Suppressor macrophage treated with lipopolysaccharide for 1 hour (primary cell): ENCODE results near the gene LSAMP.

Source experiments
- DNase-seq, 3 donors: peaks; one replicate each; pipeline ENCODE4 v3.0.0-alpha.2; 2020 to 2022

Gene LSAMP

GRCh38 chr3:115927197-115927596 is 518.1 kb downstream of the LSAMP start:
- no peak for DNase-seq

GRCh38 chr3:115922681-115923347 is 522.5 kb downstream of the LSAMP start:
- no peak for DNase-seq

- no peak for DNase-seq
Observed at GRCh38 chr3:115921711-115922110, 523.6 kb downstream of the LSAMP start.

DNA sequence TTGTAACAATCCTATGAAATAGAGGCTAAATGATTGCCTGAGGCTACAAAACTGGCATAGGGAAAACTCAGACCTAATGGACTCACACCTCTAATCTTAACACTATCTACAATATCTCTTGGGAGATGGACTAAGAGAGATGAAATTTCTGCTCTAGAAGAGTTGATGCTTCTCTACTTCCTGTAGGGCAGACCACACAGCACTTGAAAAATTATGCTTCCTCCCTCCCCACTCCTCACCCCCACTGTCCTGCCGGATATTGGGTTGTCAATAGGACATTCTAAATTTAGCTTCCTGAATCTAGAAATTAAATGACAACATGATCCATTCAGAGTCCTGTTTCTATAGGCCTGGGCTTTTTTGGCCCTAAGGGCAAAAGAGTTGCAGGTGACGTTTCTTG is 526.4 kb downstream of the LSAMP start:
- no peak for DNase-seq

GRCh38 chr3:115916866-115917265 is 528.4 kb downstream of the LSAMP start:
- DNase-seq, result no peak

- no peak for DNase-seq
Observed at GRCh38 chr3:115915061-115915460, 530.2 kb downstream of the LSAMP start.

DNA sequence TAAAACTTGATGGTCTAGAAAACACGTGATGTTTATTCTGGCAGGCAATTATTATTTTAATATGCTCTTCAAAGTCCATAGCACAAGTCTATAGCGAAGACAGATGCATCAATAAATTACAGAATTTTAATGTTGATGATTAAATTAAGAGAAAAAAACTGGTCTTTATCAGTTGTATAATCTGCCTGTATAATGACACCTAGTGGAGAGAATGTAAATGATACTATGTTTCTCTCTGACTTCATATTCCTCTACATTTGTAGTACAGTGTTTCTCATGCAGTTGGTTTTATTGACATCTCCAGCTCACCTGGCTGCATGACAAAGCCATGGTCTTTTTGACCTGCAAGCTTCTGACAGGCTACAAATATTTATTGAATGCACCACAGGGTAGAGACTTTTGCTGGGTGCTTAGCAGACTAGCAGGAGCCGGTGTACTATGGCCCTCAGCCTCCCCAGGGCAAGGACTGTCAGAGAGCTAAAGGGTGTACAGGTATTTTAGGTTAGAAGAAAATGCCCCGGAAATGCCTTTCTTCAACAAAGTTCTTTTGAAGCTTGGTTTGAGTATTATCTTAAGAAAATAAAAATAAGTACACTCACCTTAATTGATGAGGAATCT is 532.1 kb downstream of the LSAMP start:
- no peak for DNase-seq

GRCh38 chr3:115912372-115912771 is 532.9 kb downstream of the LSAMP start:
- no peak for DNase-seq

DNA sequence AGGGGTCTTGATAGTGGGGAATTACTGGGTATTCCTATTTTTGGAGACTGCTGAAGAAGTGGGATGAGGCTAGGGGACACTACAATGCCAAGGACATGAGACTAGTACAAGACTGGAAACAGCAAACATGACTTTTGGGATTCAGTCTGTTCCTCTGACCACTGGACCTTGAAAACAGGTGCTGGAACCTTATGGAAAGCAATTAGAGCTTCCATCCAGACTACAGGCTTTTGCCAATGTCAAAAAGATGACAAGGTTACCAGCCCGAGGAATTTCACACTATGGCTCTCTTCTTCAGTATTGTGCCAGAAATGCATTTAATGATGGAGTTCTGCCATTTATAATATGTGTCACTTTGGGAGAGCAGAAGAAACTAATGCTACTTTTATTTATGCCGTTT is 539.4 kb downstream of the LSAMP start:
- no peak for DNase-seq

DNA sequence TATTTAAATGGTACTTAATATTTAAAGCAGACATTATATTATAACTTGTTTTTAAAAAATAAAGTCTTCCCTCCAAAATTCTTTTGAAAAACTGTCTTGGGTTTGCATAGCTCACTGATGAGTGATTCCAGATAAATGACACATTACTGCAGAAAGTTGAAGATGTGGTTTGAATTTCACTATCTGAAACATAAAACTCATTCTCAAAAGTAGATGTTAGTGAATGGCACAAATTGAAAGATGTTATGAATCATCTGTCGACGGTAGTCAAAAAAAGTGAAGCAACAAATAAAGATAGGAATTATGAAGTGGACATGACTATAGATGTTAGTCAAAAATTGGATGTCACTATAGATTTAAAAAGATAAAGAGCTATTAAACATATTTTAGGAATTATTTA is 541.4 kb downstream of the LSAMP start:
- no peak for DNase-seq

DNA sequence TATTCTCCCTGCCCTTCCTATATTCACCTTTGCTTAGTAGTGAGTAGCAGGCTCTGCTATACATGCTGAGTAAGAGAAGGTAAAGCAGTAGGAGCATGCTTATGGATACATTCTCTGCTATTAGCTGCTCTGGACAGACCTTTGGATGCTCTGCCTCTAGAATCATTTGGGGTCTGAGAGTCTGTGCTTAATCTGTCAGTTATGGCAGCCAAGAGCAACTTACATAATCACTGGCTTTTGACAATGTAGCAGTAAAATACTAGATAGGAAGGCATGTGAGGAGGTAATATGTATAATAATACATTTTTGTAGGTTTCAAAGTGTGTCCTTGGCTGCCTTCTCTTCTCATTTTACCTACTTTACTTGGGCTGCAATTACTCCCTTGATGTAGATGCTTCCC is 544.3 kb downstream of the LSAMP start:
- DNase-seq, result no peak

DNA sequence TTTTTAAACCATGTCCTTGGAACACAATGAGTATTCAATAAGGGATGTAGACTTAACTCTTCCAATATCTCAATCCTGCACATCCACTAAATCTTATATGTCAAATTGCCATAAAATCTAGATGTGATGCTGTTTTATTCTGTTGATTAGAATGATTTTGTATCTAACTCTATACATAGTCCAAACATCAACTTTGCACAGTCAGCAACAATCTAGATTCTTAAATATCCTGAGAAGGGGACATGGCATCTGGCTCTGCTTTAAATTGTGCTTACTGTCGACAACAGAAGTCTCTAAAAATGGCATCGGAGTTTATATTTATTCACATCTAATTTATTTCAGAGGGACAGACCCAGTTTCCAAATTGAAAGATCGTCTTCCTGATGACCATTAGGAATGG is 545.8 kb downstream of the LSAMP start:
- DNase-seq, result no peak

- no peak for DNase-seq
Observed at GRCh38 chr3:115898656-115899410, 546.5 kb downstream of the LSAMP start.

DNA sequence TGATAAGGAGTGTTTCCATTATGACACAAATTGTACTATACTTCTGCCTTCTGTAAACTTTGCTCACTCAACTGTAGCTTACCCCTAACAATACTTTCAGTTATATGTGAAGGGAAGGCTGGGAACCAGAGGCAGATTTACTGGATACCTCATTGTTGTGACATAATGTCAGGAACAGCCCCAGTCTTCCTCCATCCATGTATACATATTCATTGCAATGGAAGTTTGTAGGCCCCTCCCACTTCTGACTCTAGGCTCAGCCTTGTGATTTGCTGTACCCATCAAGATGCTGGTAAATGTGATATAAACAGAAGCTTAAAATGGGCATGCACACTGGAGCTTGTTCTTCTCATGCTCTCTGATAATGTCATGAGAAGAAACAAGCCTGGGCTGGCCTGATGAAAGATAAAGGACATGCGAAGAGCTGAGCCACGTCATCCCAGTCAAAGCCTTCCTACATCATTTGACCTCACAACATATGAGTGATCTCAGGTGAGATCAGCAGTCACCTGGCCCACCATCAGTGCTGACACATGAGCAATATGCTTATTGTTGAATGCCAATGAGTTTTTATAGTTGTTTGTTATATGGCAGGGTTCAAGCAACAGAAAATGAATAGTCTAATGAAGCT is 554.2 kb downstream of the LSAMP start:
- DNase-seq, result no peak

DNA sequence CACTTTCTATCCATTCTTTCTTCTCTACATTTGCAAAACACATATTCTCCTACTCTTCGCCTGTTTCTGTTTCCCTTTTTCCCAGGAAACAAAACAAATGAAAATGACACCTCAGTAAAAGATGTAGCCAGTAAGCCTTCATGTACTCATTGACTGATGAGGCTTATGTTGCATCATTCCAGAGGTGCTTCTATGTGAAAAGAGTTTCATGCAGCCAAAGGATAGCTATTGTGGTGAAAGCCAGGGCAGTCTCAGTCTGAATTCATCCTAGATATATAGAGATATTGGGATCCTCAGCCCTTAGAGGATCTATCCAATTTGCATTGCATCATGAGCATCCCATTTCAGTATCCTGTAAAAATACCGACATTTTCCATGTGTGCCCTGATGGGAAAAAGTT is 554.7 kb downstream of the LSAMP start:
- DNase-seq, result no peak

DNA sequence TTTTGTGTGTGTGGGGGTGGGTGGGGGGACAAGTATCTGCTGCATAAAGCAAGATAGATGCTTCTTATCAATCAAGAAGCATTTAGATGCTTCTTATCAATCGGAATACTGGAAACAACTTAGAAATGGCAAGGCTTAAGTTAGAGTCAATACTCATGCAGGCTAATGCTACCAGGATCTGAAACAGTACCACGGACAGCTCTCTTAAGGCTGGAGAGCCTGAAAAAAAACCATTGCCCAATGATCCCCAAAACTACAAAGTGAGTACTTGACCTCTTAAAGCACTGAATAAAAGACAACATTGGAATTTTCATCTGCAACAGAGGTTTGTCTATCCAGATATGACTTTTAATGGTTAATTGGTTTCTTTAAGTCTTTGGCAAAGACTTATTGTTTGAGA is 559.7 kb downstream of the LSAMP start:
- DNase-seq, result no peak

GRCh38 chr3:115877615-115877899 is 567.7 kb downstream of the LSAMP start:
- DNase-seq, result no peak

DNA sequence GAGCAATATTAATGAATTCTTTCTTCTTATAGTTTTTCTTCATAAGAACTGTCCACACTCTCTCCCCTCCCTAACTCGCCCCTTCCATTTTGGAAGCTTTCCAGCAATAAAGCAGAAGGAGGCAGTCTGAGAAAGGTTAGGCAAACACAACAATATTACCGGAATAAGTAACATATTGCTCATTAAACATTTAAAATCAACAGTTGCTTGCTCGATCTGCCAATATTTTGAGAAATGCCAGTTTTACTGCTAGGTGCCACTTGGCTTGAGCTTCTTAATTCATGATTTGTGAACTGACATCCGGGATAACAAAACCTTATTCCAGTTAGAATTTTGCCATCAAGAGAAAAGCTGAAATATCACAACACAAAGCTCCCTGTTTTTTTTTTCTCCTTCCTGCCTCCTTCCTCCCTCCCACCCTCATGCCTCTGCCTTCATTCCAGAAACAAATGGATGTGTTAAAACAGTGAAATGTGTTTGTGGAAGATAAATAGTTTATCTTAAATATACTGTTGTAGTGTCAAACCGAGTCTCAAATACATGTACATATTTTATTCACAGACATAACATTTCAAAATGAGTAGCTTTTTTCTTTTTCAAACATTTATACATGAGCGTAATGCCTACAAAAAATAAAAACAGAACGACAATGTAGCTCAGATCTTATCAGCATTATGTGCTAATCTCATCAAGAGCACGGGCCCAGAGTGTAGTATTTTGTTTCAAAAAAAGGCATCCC is 568.2 kb downstream of the LSAMP start:
- DNase-seq, result no peak

GRCh38 chr3:115875460-115875859 is 569.8 kb downstream of the LSAMP start:
- no peak for DNase-seq

DNA sequence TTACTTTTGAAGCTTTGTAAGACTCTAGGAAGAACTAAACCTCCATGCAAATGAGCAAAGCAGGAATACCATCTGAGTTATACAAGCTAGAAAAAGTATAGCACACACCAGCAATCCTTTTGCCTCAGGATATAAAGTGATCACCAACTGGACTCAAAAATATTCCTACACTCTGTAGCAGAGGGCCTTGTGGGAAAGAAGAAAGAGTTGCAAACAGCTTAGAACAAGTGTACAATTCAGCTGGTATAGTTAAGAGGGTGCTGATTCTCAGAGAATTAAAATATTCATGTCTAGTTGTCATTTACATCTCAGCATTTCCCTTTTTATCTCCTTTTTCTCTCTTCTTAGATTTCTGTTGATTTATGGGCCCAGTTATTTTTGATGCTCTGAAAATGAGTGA is 573.6 kb downstream of the LSAMP start:
- DNase-seq, result no peak

GRCh38 chr3:115864911-115865310 is 580.4 kb downstream of the LSAMP start:
- no peak for DNase-seq

DNA sequence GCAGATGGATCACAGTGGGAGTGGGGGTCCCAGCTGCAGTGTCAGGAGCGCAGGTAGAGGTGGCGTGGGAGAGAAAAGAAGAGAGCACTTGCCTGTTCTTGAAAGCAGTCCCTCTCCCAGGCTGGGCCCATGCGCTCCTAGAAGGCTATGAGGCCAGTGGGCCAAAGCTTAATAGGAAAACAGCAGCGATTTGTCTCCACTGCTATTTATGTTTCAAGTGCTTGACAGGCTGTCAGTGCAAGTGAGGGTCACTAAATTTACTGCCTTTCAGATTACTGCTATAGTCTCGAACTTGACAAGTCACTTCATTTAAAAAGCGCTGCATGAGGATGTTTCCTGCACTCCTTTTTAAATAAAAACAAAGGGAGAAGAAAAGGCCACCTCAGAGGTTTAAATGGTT is 582.4 kb downstream of the LSAMP start:
- DNase-seq, result no peak

DNA sequence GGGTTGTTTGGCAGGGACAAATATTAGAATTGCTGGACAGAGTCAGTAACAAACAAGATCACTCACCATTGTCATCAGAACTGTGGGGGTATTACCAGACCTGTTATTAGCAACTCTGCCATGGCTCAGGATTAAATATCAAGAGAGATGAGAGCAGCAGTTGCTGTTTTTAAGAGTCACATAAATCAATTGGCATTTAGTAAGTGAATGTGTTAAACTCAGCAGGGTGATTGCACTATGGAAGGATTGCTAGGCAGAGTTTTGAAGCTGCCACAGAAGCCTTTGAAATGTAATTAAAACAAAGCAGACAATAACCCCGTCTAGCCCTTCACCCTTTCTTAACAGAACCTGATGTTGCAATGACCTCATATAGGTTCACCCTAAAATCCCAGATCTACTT is 583.2 kb downstream of the LSAMP start:
- no peak for DNase-seq
